GM12878 (cell line): ENCODE measurements around the gene TPRX1. TPM values are rescaled to one million over a fixed set of nuclear protein-coding genes. Genes with fewer than 3 reads are reported as not detected.

Experiments used
- ATAC-seq: fragments of 200-7000 bp; cut with Tn5 transposase; 3 replicates; pipeline ENCODE4 v1.9.1; 2020; ENCODE audit warnings: mild to moderate bottlenecking, moderate library complexity
- BruUV-seq: library from RNA; stranded (reverse); fragments of 400-500 nt; replicated peaks from 2 replicates; lab custom pipeline; 2021; lab: Mats Ljungman, UMichigan
- CTCF ChIA-PET: fragments of 300-600 bp; sonication (Branson Sonifier 250); formaldehyde crosslinking; extraction: SDS; loops from one replicate; lab custom pipeline; 2021; ENCODE audit warnings: inconsistent platforms; lab: Yijun Ruan, JAX
- POLR2A ChIA-PET: fragments of 350-600 bp; formaldehyde crosslinking; extraction: SDS; loops from one replicate; lab custom pipeline; 2021; ENCODE audit warnings: inconsistent platforms; lab: Charles Lee
- RAD21 ChIA-PET: fragments of 300-600 bp; sonication (Branson Sonifier 250); formaldehyde crosslinking; loops from one replicate; lab custom pipeline; 2023; ENCODE audit warnings: antibody characterized with exemption; ENCODE audit not compliant: unreplicated experiment; lab: Charles Lee
- SMC1A ChIA-PET: fragments of 300-600 bp; sonication (Branson Sonifier 250); formaldehyde crosslinking; loops from one replicate; lab custom pipeline; 2023; ENCODE audit not compliant: unreplicated experiment, uncharacterized antibody; lab: Charles Lee
- DNase-seq: peaks from one replicate; pipeline ENCODE4 v3.0.0-alpha.2; 2011; ENCODE audit warnings: low read depth, low spot score
- FAIRE-seq: peaks from 3 replicates; lab custom pipeline; 2011; peaks lifted over from hg19 to GRCh38; lab: Jason Lieb, UNC
- H2AFZ ChIP-seq: 2 replicates; pipeline ENCODE4 v1.6.0; 2011; ENCODE audit warnings: low read depth, low read length, control low read depth; ENCODE audit not compliant: control insufficient read depth
- H3K27ac ChIP-seq: 2 replicates; pipeline ENCODE4 v1.5.1; 2011; ENCODE audit warnings: control low read depth; ENCODE audit not compliant: control insufficient read depth, insufficient read depth
- H3K27me3 ChIP-seq, 2 experiments: replicated peaks in 1 of 2; 2 replicates each; pipeline versions ENCODE4 v1.6.0 to v1.6.1; 2011; ENCODE audit warnings: low read length in 1 of 2; ENCODE audit not compliant: control insufficient read depth in 2 of 2, insufficient read depth in 2 of 2
- H3K36me3 ChIP-seq, 2 experiments: 2 replicates each; pipeline ENCODE4 v1.5.1; 2011; ENCODE audit warnings: low read length in 1 of 2; ENCODE audit not compliant: control insufficient read depth in 2 of 2, insufficient read depth in 2 of 2
- H3K4me1 ChIP-seq: 2 replicates; pipeline ENCODE4 v1.6.1; 2011; ENCODE audit warnings: mild to moderate bottlenecking, low read length, moderate library complexity, mixed read lengths; ENCODE audit not compliant: control insufficient read depth, insufficient read depth
- H3K4me2 ChIP-seq: 2 replicates; pipeline ENCODE4 v1.6.0; 2011; ENCODE audit warnings: control low read depth; ENCODE audit not compliant: control insufficient read depth, insufficient read depth
- H3K4me3 ChIP-seq: fragments of 200-600 bp; sonication (generic); 2 replicates; pipeline ENCODE4 v1.5.1; 2016
- H3K79me2 ChIP-seq: 2 replicates; pipeline ENCODE4 v1.6.0; 2011; ENCODE audit warnings: low read length; ENCODE audit not compliant: control insufficient read depth, insufficient read depth
- H3K9ac ChIP-seq: 2 replicates; pipeline ENCODE4 v1.8.0; 2011; ENCODE audit warnings: low read length, control low read depth, mixed read lengths; ENCODE audit not compliant: control insufficient read depth, insufficient read depth
- H3K9me3 ChIP-seq: replicated peaks from 3 replicates; pipeline ENCODE4 v1.5.1; 2011; ENCODE audit warnings: mild to moderate bottlenecking, low read length; ENCODE audit not compliant: control insufficient read depth, insufficient read depth
- H4K20me1 ChIP-seq: 2 replicates; pipeline ENCODE4 v1.6.0; 2011; ENCODE audit not compliant: control insufficient read depth, insufficient read depth
- ATF2 ChIP-seq: IDR thresholded peaks from 2 replicates; pipeline ENCODE4 v1.6.1; 2012; ENCODE audit warnings: low read length, inconsistent platforms
- BACH1 ChIP-seq: fragments of 450-650 bp; IDR thresholded peaks from 2 replicates; pipeline ENCODE4 v1.6.1; 2017; ENCODE audit warnings: mild to moderate bottlenecking, borderline replicate concordance
- CBX5 ChIP-seq: sonication (generic); IDR thresholded peaks from 2 replicates; pipeline ENCODE4 v1.6.1; 2016; ENCODE audit warnings: low read depth, moderate library complexity, mild to moderate bottlenecking, inconsistent platforms
- GATAD2B ChIP-seq: fragments of 450-650 bp; conservative IDR thresholded peaks from 2 replicates; pipeline ENCODE4 v1.6.1; 2017; ENCODE audit warnings: low read depth, mild to moderate bottlenecking, moderate library complexity
- LARP7 ChIP-seq: fragments of 450-650 bp; IDR thresholded peaks from 2 replicates; pipeline ENCODE4 v1.6.1; 2017; ENCODE audit warnings: mild to moderate bottlenecking
- MEF2A ChIP-seq: IDR thresholded peaks from 2 replicates; pipeline ENCODE4 v1.6.1; 2011; ENCODE audit warnings: low read depth, mild to moderate bottlenecking, low read length, moderate library complexity; ENCODE audit not compliant: insufficient read depth
- NRF1 ChIP-seq: conservative IDR thresholded peaks from 2 replicates; pipeline ENCODE4 v1.6.1; 2011; ENCODE audit warnings: mild to moderate bottlenecking, low read depth, low read length, improper control_type of control experiment
- RAD51 ChIP-seq: fragments of 450-650 bp; IDR thresholded peaks from 2 replicates; pipeline ENCODE4 v1.6.1; 2016; ENCODE audit warnings: moderate library complexity, mild to moderate bottlenecking, inconsistent platforms
- RELA ChIP-seq: fragments of 450-650 bp; IDR thresholded peaks from 2 replicates; pipeline ENCODE4 v1.8.0; 2014; ENCODE audit warnings: borderline replicate concordance; ENCODE audit not compliant: partially characterized antibody
- RFX5 ChIP-seq: IDR thresholded peaks from 2 replicates; pipeline ENCODE4 v1.6.1; 2011; ENCODE audit warnings: low read depth, low read length, improper control_type of control experiment
- SMAD1 ChIP-seq: fragments of 450-650 bp; IDR thresholded peaks from 2 replicates; pipeline ENCODE4 v1.6.1; 2018; ENCODE audit warnings: mild to moderate bottlenecking, low read depth; ENCODE audit not compliant: partially characterized antibody
- SMAD5 ChIP-seq: IDR thresholded peaks from 2 replicates; pipeline ENCODE4 v1.6.1; 2016; ENCODE audit warnings: antibody characterized with exemption, low read depth
- SUZ12 ChIP-seq: fragments of 200-600 bp; sonication (generic); IDR thresholded peaks from one replicate; pipeline ENCODE4 v1.6.1; 2018; ENCODE audit warnings: antibody characterized with exemption, mild to moderate bottlenecking; ENCODE audit not compliant: unreplicated experiment
- TCF12 ChIP-seq: IDR thresholded peaks from 2 replicates; pipeline ENCODE4 v1.6.1; 2011; ENCODE audit warnings: low read depth, mild to moderate bottlenecking, low read length
- ZNF217 ChIP-seq: fragments of 450-650 bp; IDR thresholded peaks from 2 replicates; pipeline ENCODE4 v1.6.1; 2017; ENCODE audit warnings: antibody characterized with exemption, mild to moderate bottlenecking
- ZNF622 ChIP-seq: fragments of 450-650 bp; IDR thresholded peaks from 2 replicates; pipeline ENCODE4 v1.6.1; 2017; ENCODE audit warnings: mild to moderate bottlenecking, inconsistent platforms
- WGBS: methylation state at CpG from one replicate; pipeline ENCODE4 v1.1.6; 2016; ENCODE audit warnings: low lambda C conversion rate; ENCODE audit not compliant: insufficient replicate concordance, insufficient coverage; ENCODE audit errors: missing lambda C conversion rate; 5-methylcytosine and 5-hydroxymethylcytosine counted together
- in situ Hi-C: fragments of 300-500 bp; cut with MboI; formaldehyde crosslinking; loops from 9 replicates; pipeline ENCODE4 v1.14.3; 2018; ENCODE audit warnings: mixed read lengths
- intact Hi-C: fragments of 100-400 bp; cut with micrococcal nuclease; formaldehyde crosslinking; loops from one replicate; pipeline ENCODE4 v1.14.2; 2022; ENCODE audit not compliant: unreplicated experiment
- polyA plus RNA-seq, 11 experiments: library from polyadenylated mRNA; depleted of rRNA in 4 of 11; unstranded in 6 of 11; stranded (reverse) in 5 of 11; fragments of >200 nt; fragmentation: Nextera tagmentation in 4 of 11; fragmentation: Illumina TruSeq in 1 of 11; extraction: Ambion mirVana in 4 of 11; extraction: Trizol in 1 of 11; gene quantifications; 1 replicate in 1 of 11; 2 replicates in 10 of 11; pipeline versions ENCODE4 v1.2.1 to v1.2.3, GENCODE V29; 2011 to 2016; ENCODE audit warnings: inconsistent platforms in 2 of 11, missing spikeins in 2 of 11, low read depth in 1 of 11
- total RNA-seq, 4 experiments: library from RNA; depleted of rRNA in 3 of 4; stranded (reverse); fragments of >200 nt in 3 of 4; fragmentation: Illumina TruSeq in 1 of 4; extraction: Trizol in 1 of 4; gene quantifications; 2 replicates each; pipeline versions ENCODE4 v1.2.1 to v1.2.3, GENCODE V29; 2013 to 2021
- TF ChIP-seq, protein P1 (sequence below): fragments of 450-650 bp; IDR thresholded peaks from 2 replicates; pipeline ENCODE4 v1.6.1; 2016; ENCODE audit warnings: mild to moderate bottlenecking
- TF ChIP-seq, protein P2 (sequence below): fragments of 150-350 bp; IDR thresholded peaks from 2 replicates; pipeline ENCODE4 v1.6.1; 2014; ENCODE audit warnings: mild to moderate bottlenecking, low read depth, low read length

The TPRX1 gene
- total and polyA plus RNA-seq, 10 of the 15 experiments (the other 5 are each of a cell fraction or from before 2014, with no cell fraction given), result not detected

DNA sequence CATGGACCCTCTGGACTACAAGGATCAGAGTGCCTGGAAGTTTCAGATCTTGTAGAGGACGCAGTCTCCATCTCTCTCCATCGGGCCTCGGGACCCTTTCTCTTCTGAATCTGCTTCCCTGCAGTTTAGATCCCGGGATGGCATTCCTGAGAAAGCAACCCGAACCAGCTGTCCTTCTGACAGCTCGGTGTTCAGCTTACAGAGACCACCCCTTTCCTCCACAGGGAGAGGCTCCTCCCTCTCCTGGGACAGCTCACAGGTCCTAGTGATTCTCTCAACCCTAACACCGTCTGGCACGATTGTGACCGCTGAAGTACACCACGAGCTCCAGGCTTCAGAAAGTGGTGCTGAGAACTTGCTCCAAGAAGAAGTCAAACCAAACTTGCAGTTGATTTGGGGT, 35.6 kb upstream of the TPRX1 start:
- no peaks in the 10 kb centered on the region for H3K36me3 ChIP-seq
- H4K20me1 ChIP-seq, result no peaks in the 10 kb centered on the region
- H3K27me3 ChIP-seq, result no peaks in the 10 kb centered on the region
- H3K9me3 ChIP-seq, result no peaks in the 10 kb centered on the region
- in situ Hi-C loops, result no loop called here
- RAD21 ChIA-PET, result interaction anchor here (0.6 kb wide), 1 partner anchor 15 kb away, joined by 3 read pairs; no protein-coding TSS in a partner anchor
- no peaks in the 10 kb centered on the region for H3K4me1 ChIP-seq
- FAIRE-seq (no peak), ATAC-seq (no peak)
- no peak overlapping the region for H3K27ac ChIP-seq
- BruUV-seq, result no TSS peak
- CTCF ChIA-PET, result interaction anchor here (0.6 to 0.8 kb wide), 2 partner anchors 16 to 49 kb away, joined by 3 read pairs; no protein-coding TSS in a partner anchor
- no peak overlapping the region for H3K9ac ChIP-seq
- H2AFZ ChIP-seq, result no peak overlapping the region
- TF ChIP-seq LARP7, result no peak
- TF ChIP-seq SUZ12, result no peak
- TF ChIP-seq BACH1, result no peak
- TF ChIP-seq NRF1, result no peak
- no peak for TF ChIP-seq SMAD5
- no peak for TF ChIP-seq ZNF622
- no peak for TF ChIP-seq TCF12
- TF ChIP-seq, protein P1, sequence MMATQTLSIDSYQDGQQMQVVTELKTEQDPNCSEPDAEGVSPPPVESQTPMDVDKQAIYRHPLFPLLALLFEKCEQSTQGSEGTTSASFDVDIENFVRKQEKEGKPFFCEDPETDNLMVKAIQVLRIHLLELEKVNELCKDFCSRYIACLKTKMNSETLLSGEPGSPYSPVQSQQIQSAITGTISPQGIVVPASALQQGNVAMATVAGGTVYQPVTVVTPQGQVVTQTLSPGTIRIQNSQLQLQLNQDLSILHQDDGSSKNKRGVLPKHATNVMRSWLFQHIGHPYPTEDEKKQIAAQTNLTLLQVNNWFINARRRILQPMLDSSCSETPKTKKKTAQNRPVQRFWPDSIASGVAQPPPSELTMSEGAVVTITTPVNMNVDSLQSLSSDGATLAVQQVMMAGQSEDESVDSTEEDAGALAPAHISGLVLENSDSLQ, result no peak
- TF ChIP-seq, protein P2, sequence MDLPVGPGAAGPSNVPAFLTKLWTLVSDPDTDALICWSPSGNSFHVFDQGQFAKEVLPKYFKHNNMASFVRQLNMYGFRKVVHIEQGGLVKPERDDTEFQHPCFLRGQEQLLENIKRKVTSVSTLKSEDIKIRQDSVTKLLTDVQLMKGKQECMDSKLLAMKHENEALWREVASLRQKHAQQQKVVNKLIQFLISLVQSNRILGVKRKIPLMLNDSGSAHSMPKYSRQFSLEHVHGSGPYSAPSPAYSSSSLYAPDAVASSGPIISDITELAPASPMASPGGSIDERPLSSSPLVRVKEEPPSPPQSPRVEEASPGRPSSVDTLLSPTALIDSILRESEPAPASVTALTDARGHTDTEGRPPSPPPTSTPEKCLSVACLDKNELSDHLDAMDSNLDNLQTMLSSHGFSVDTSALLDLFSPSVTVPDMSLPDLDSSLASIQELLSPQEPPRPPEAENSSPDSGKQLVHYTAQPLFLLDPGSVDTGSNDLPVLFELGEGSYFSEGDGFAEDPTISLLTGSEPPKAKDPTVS, result no peak
- TF ChIP-seq GATAD2B, result no peak
- TF ChIP-seq CBX5, result no peak
- TF ChIP-seq MEF2A, result no peak
- TF ChIP-seq RFX5, result no peak
- no peak for TF ChIP-seq RELA
- no peak for TF ChIP-seq ZNF217
- TF ChIP-seq SMAD1, result no peak
- TF ChIP-seq ATF2, result no peak
- TF ChIP-seq RAD51, result no peak
- TF ChIP-seq, all 136 proteins: peak for 0
- ChIA-PET SMC1A (no interaction called here), POLR2A (no interaction called here)
- 42% methylated on average over 9 of the region's 10 CpGs for WGBS
- H3K4me2 ChIP-seq, result no peak overlapping the region
- DNase-seq, result no peak
- no peak overlapping the region for H3K4me3 ChIP-seq
- no peaks in the 10 kb centered on the region for H3K79me2 ChIP-seq
- intact Hi-C loops, result no loop called here
